ENCODE data around the gene CSDE1.
A peak's percentile ranks its signal among the peaks of the same experiment; 100 is the strongest.
"Not testable (repeated sequence)": the region's sequence is repeated elsewhere in the genome, so short reads cannot be mapped to it uniquely, and the experiment has no call there.

Gene CSDE1

GRCh38 chr1:114757455-114758255, at the start of gene CSDE1:
Gene CSDE1, minus strand, starts transcription at chr1:114757984. Its CDS starts 18,094 bp downstream, at chr1:114739890.
- DNase-seq, result peak; percentile 95

- DNase-seq, result not testable (repeated sequence)
Observed at GRCh38 chr1:114804449-114804848, 46.7 kb upstream of the CSDE1 start.

- no peak for DNase-seq
Observed at GRCh38 chr1:114803001-114803400, 45.2 kb upstream of the CSDE1 start.

GRCh38 chr1:114794038-114794437, 36.3 kb upstream of the CSDE1 start:
- no peak for DNase-seq

- not testable (repeated sequence) for DNase-seq
Observed at GRCh38 chr1:114790581-114790980, 32.8 kb upstream of the CSDE1 start.

GRCh38 chr1:114786440-114786839, 28.7 kb upstream of the CSDE1 start:
- DNase-seq, result not testable (repeated sequence)

GRCh38 chr1:114782476-114782875, 24.7 kb upstream of the CSDE1 start:
- DNase-seq, result no peak

GRCh38 chr1:114780344-114781226, 22.8 kb upstream of the CSDE1 start, which contains the start of gene SIKE1:
Gene SIKE1, minus strand, starts transcription at chr1:114780685. Its CDS starts 78 bp downstream, at chr1:114780607.
- peak; percentile 94 for DNase-seq

GRCh38 chr1:114779722-114780121, 21.9 kb upstream of the CSDE1 start:
- DNase-seq, result no peak

- DNase-seq, result not testable (repeated sequence)
Observed at GRCh38 chr1:114776726-114777125, 18.9 kb upstream of the CSDE1 start.

- DNase-seq, result no peak
Observed at GRCh38 chr1:114771992-114772391, 14.2 kb upstream of the CSDE1 start.

GRCh38 chr1:114770989-114771388, 13.2 kb upstream of the CSDE1 start:
- DNase-seq, result no peak

- no peak for DNase-seq
Observed at GRCh38 chr1:114764689-114765088, 6.9 kb upstream of the CSDE1 start.

- no peak for DNase-seq
Observed at GRCh38 chr1:114758256-114758832, 560 bp upstream of the CSDE1 start.

- DNase-seq, result peak; percentile 25
Observed at GRCh38 chr1:114756949-114757454, 782 bp downstream of the CSDE1 start.

GRCh38 chr1:114756009-114756892, 1.5 kb downstream of the CSDE1 start:
- no peak for DNase-seq

- no peak for DNase-seq
Observed at GRCh38 chr1:114755006-114755931, 2.5 kb downstream of the CSDE1 start.

- not testable (repeated sequence) for DNase-seq
Observed at GRCh38 chr1:114753702-114754101, 4.1 kb downstream of the CSDE1 start.

- DNase-seq, result no peak
Observed at GRCh38 chr1:114753143-114753542, 4.6 kb downstream of the CSDE1 start.

GRCh38 chr1:114750780-114751179, 7.0 kb downstream of the CSDE1 start:
- no peak for DNase-seq

GRCh38 chr1:114749835-114750234, 7.9 kb downstream of the CSDE1 start:
- no peak for DNase-seq

Data from NCI-H526 treated with DMSO at 0.1 percent for 48 hours (cell line).